Activated T-cell treated with anti-CD3 and anti-CD28 coated beads, Interleukin-2, amount 50 U/mL, for 48 hours (primary cell): Measurements from ENCODE around the gene HNF1A.
"Not testable (repeated sequence)": the region's sequence is repeated elsewhere in the genome, so short reads cannot be mapped to it uniquely, and the experiment has no call there.

Source experiments
- DNase-seq, 2 experiments: peaks; one replicate each; pipeline ENCODE4 v3.0.0-alpha.2; 2020

The HNF1A gene

GRCh38 chr12:121015825-121016766 is 37.8 kb downstream of the HNF1A start, which contains the start of gene C12orf43:
Gene C12orf43, minus strand, starts transcription at chr12:121016487. Its CDS starts 13 bp downstream, at chr12:121016474.
- DNase-seq = peak; percentile 94 to 95

- DNase-seq = no peak
These were observed 39.7 kb downstream of the HNF1A start for GRCh38 chr12:121017966-121018491.

- DNase-seq = no peak
These were observed 40.7 kb downstream of the HNF1A start for GRCh38 chr12:121018860-121019617.

- DNase-seq = no peak
These were observed 43.4 kb downstream of the HNF1A start for GRCh38 chr12:121021754-121022153.

- DNase-seq = no peak
These were observed 44.4 kb downstream of the HNF1A start for GRCh38 chr12:121022713-121023112.

GRCh38 chr12:121023799-121024198 is 45.5 kb downstream of the HNF1A start:
- no peak for DNase-seq

GRCh38 chr12:121025442-121026226 is 47.3 kb downstream of the HNF1A start:
- DNase-seq = no peak

GRCh38 chr12:121026274-121027045 is 48.1 kb downstream of the HNF1A start:
- DNase-seq = no peak

GRCh38 chr12:121030576-121031212 is 52.4 kb downstream of the HNF1A start:
- no peak for DNase-seq

- peak; percentile 63 to 68 for DNase-seq
These were observed 55.4 kb downstream of the HNF1A start for GRCh38 chr12:121033625-121034349.

GRCh38 chr12:121034616-121035305 is 56.4 kb downstream of the HNF1A start:
- peak in 1 of 2 experiments; percentile 24 for DNase-seq

- DNase-seq = peak; percentile 57 to 61
These were observed 58.5 kb downstream of the HNF1A start for GRCh38 chr12:121036810-121037326.

GRCh38 chr12:121038861-121039668 is 60.7 kb downstream of the HNF1A start, which contains the start of gene OASL:
Gene OASL, minus strand, starts transcription at chr12:121039246. Its CDS starts 275 bp downstream, at chr12:121038971.
- DNase-seq = peak; percentile 75 to 78

- DNase-seq = no peak
These were observed 64.7 kb downstream of the HNF1A start for GRCh38 chr12:121043067-121043466.

GRCh38 chr12:121047400-121047799 is 69.1 kb downstream of the HNF1A start:
- not testable (repeated sequence) for DNase-seq

GRCh38 chr12:121048442-121048841 is 70.1 kb downstream of the HNF1A start:
- no peak for DNase-seq

GRCh38 chr12:121050725-121051124 is 72.4 kb downstream of the HNF1A start:
- no peak for DNase-seq
